ENCODE results near the gene PRR15. TPM values are rescaled to one million over a fixed set of nuclear protein-coding genes. Genes with fewer than 3 reads are reported as not detected.

Gene PRR15
- total RNA-seq, 1 donor from 2014 or later, result 46.1 TPM

DNA sequence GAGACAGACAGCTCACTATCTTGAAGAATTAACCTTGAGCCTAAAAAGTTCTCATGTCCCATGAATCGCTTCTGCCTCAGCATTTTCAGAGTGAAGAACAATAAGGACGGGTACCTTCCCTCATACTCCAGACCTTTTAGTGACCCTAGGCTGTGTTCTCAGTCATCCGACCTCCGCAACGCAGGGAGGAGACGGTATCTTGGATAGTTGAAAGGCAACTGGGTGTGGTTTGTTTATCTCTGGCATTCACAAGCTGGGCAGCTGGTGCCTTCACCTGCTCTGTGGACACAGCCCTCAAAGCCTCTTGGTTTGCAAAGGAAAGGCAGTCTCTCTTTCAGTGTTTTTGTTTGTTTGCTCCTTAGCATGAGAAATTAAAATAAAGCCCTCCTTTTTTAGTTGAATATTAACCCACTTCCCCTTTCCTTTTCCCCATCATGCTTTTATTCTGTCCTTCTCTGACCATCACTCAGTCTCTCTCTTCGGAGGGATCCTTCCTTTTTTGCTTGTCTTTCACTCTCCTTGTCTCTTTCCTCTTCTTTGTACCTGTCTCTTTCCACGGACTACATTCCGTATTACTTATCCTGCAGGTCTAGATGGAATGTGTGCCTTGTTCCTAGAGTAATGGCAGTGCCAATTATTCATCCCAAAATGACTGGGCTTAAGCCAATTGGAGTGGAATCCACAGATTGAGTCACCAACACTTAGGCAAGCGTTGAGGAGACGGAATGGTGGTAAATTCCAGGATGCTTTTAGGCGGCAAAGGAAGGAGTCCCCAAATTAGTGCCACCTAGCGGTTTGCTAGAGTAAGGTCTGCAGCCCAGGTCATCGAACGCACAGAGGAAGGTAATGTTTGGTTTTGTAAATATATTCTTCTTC is 45.8 kb downstream of the PRR15 start:
- peak; percentile 54 for DNase-seq (ENCODE audit: low spot score)

DNA sequence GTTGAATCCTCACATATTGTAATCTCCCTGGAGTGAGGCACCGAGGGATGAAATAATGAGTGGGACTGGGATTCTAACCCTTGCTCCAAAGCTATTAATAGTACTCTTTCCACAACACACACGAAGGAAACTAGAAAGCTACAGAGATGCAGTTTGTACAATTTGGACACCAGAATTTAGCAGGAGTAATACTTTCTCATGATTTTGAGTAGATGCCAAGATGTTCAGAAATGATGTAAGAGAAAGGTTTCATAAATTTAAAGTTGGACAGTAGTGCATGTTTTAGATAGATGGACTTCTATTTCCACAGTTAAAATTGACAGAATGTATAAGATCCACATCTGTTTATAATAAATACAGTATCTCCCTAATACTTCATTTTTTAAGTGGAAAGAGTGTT is 46.5 kb downstream of the PRR15 start:
- no peak for DNase-seq (ENCODE audit: low spot score)

DNA sequence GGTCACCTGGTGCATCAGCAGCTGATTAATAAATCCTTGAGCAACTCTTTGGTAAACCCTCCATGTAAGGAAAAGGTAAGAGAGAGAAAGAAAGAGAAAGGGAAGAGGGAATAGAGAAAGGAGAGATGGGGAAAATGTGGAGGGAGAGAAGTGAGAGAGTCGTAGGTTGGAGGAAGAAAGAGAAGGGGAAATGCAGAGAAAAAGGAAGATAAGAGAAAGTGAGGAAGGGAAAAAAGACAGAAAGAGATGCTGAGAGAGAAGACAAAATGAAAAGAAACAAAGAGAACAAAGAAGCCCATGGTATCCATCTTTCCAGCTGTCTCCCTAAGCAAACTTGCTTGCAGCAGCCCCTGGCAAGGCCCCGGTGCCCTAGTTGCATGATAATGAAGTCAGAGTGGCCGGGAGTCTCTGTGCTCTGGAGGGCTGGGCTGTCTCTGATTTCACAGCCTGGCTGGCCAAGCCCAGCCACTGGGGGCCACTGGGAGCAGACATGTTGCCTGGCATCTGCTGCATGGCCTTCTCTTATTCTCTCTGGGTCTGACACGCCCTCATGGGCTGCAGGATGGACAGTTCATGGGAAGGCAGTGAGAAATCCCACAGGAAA is 48.4 kb downstream of the PRR15 start:
- no peak for DNase-seq (ENCODE audit: low spot score)

DNA sequence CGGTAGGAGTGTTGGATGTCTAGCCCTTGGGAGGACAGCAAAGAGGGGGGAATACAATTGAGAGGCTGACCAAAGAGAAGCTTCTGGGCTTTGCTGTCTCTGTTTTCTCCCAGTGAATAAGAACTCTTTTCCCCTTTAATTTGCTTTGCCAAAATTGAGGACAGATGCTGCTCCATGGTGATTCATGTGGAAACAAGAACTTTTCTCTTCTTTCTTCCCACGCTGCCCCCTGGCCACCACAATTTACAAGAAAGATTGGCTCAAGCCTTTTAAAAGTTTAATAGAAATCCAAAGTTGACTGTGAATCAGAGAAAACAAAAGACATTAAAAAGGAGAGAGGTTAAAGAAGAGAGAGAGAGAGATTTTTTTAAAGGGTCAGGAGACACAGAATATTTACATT is 49.0 kb downstream of the PRR15 start:
- DNase-seq (ENCODE audit: low spot score), result no peak

DNA sequence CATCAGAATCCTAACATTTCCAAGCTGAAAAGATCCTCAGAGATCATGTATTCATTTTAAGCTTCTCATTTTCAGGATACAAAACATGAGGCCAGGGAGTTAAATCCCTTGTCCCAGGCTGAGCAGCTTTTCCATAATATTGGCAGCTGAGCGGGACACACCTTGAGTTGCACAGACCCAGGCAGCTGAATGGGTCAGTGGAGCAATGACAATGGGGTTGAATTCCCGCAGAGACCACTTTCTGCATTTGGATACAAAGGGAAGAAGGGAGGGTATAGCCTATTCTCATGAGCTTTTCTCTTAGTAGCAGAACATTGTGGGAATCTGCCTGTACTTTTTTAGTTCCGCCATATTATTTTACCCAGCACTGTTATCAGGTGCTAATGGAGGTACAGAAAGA is 49.5 kb downstream of the PRR15 start:
- DNase-seq (ENCODE audit: low spot score), result no peak

DNA sequence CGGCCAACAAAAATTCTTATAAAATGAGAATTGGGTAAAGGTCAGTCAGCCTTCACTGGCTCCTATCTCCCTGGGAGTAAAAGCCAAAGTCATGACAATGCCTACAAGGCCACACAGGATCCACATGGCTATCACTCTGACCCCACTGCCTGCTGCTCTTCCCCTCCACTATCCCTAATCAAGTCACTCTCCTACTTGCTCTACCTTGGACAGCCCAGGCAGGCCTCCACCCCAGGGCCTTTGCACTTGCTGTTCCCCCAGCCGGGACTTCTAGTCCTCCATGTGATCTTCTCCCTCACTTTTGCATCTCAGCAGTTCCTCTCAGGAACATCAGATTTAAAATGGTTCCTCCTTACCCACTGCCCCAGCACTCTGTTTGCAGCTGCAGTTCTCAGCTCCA is 50.6 kb downstream of the PRR15 start:
- DNase-seq (ENCODE audit: low spot score), result no peak

Other genes starting within 250 kb of the PRR15 start
- 11.2 TPM for gene WIPF3, start 242.7 kb downstream of the PRR15 start, total RNA-seq